Measurements from ENCODE around the gene DAD1.

The DAD1 gene

GRCh38 chr14:22532345-22533056 lies 56.5 kb downstream of the DAD1 start:
- no peak for TF ChIP-seq GATA3 (IDR thresholded peaks at IDR 0.05; ENCODE audit: low read depth, low read length)
- TF ChIP-seq GATA2 (IDR thresholded peaks at IDR 0.05; ENCODE audit: low read depth, low read length): no peak

GRCh38 chr14:22531451-22532344 lies 57.3 kb downstream of the DAD1 start:
- TF ChIP-seq GATA3 (IDR thresholded peaks at IDR 0.05; ENCODE audit: low read depth, low read length): no peak
- TF ChIP-seq GATA2 (IDR thresholded peaks at IDR 0.05; ENCODE audit: low read depth, low read length): no peak

GRCh38 chr14:22530127-22530526 lies 58.9 kb downstream of the DAD1 start:
- no peak for TF ChIP-seq GATA2 (IDR thresholded peaks at IDR 0.05; ENCODE audit: low read depth, low read length)
- TF ChIP-seq GATA3 (IDR thresholded peaks at IDR 0.05; ENCODE audit: low read depth, low read length): no peak

GRCh38 chr14:22526744-22527143 lies 62.3 kb downstream of the DAD1 start:
- no peak for TF ChIP-seq GATA2 (IDR thresholded peaks at IDR 0.05; ENCODE audit: low read depth, low read length)
- TF ChIP-seq GATA3 (IDR thresholded peaks at IDR 0.05; ENCODE audit: low read depth, low read length): no peak

GRCh38 chr14:22526218-22526617 lies 62.8 kb downstream of the DAD1 start:
- no peak for TF ChIP-seq GATA3 (IDR thresholded peaks at IDR 0.05; ENCODE audit: low read depth, low read length)
- no peak for TF ChIP-seq GATA2 (IDR thresholded peaks at IDR 0.05; ENCODE audit: low read depth, low read length)

- no peak for TF ChIP-seq GATA2 (IDR thresholded peaks at IDR 0.05; ENCODE audit: low read depth, low read length)
- TF ChIP-seq GATA3 (IDR thresholded peaks at IDR 0.05; ENCODE audit: low read depth, low read length): no peak
These were observed 64.3 kb downstream of the DAD1 start for GRCh38 chr14:22524784-22525161.

GRCh38 chr14:22524115-22524783 lies 64.8 kb downstream of the DAD1 start:
- TF ChIP-seq GATA3 (IDR thresholded peaks at IDR 0.05; ENCODE audit: low read depth, low read length) (no peak), GATA2 (IDR thresholded peaks at IDR 0.05; ENCODE audit: low read depth, low read length) (no peak)

- TF ChIP-seq GATA2 (IDR thresholded peaks at IDR 0.05; ENCODE audit: low read depth, low read length) (no peak), GATA3 (IDR thresholded peaks at IDR 0.05; ENCODE audit: low read depth, low read length) (no peak)
These were observed 65.7 kb downstream of the DAD1 start for GRCh38 chr14:22523283-22523682.

- TF ChIP-seq GATA2 (IDR thresholded peaks at IDR 0.05; ENCODE audit: low read depth, low read length): no peak
- TF ChIP-seq GATA3 (IDR thresholded peaks at IDR 0.05; ENCODE audit: low read depth, low read length): no peak
These were observed 66.5 kb downstream of the DAD1 start for GRCh38 chr14:22522466-22522957.

- TF ChIP-seq GATA3 (IDR thresholded peaks at IDR 0.05; ENCODE audit: low read depth, low read length) (no peak), GATA2 (IDR thresholded peaks at IDR 0.05; ENCODE audit: low read depth, low read length) (no peak)
These were observed 67.4 kb downstream of the DAD1 start for GRCh38 chr14:22521449-22522239.

GRCh38 chr14:22520796-22521195 lies 68.2 kb downstream of the DAD1 start:
- TF ChIP-seq GATA3 (IDR thresholded peaks at IDR 0.05; ENCODE audit: low read depth, low read length) (no peak), GATA2 (IDR thresholded peaks at IDR 0.05; ENCODE audit: low read depth, low read length) (no peak)

- TF ChIP-seq GATA2 (IDR thresholded peaks at IDR 0.05; ENCODE audit: low read depth, low read length): no peak
- no peak for TF ChIP-seq GATA3 (IDR thresholded peaks at IDR 0.05; ENCODE audit: low read depth, low read length)
These were observed 68.9 kb downstream of the DAD1 start for GRCh38 chr14:22519877-22520685.

- TF ChIP-seq GATA2 (IDR thresholded peaks at IDR 0.05; ENCODE audit: low read depth, low read length) (no peak), GATA3 (IDR thresholded peaks at IDR 0.05; ENCODE audit: low read depth, low read length) (no peak)
These were observed 71.0 kb downstream of the DAD1 start for GRCh38 chr14:22518073-22518472.

Measured in SH-SY5Y (cell line).